C4-2B (cell line): Measurements from ENCODE around the gene CLTCL1.

Source experiments
- CTCF ChIP-seq: fragments of 450-650 bp; conservative IDR thresholded peaks from 2 replicates; pipeline ENCODE4 v1.5.1; 2017; ENCODE audit warnings: mild to moderate bottlenecking
- ZFX ChIP-seq: fragments of 450-650 bp; IDR thresholded peaks from 2 replicates; pipeline ENCODE4 v1.6.1; 2017

DNA sequence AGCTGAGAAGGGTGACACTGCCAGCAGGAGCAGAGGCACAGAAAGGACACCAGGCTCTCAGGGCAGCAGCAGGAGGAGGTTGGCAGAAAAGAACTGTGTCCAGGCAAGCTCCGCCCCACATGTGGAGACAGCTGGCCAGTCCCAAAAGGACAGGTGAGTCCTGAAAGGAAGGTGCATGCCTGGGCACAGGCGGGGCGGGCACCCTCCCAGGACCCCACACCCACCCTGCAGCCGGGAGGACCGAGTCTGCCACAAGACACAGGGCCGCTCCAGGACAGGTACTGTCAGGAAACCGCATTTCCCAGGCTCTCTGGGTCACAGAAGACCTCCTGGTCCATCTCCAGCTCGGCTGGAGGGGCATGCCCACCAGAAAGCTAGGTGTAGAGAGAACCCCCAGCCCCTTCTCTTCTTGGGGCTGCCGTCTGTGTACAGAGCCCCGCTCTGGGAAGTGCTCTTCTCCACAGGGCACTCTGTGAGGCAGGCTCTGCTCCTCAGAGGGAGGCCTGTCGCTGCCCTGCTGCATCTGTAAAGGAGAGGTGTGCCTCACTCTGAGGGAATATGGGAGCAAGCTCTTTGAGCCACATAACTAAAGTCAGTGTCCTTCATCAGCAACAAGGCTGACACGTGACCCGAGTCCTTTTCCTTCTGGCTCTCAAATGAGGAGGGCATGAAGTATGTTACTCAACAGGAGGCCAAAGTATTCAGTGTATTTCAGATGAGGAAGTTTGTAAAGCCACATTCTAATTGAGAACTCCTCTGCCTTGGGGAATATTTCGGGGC lies 50.5 kb downstream of the CLTCL1 start:
- TF ChIP-seq CTCF (no peak), ZFX (no peak)
